Upper lobe of right lung (tissue), 1 donor: Measurements from ENCODE around the gene TAS2R30. TPM values are rescaled to one million over a fixed set of nuclear protein-coding genes. Genes with fewer than 3 reads are reported as not detected.

Experiments used
- ATAC-seq: fragments of 200-7000 bp; cut with Tn5 transposase; one replicate; pipeline ENCODE4 v1.9.1; 2020; ENCODE audit warnings: mild to moderate bottlenecking, moderate library complexity
- DNase-seq: peaks from one replicate; pipeline ENCODE4 v3.0.0-alpha.2; 2020
- H3K27ac ChIP-seq: fragments of 200-600 bp; one replicate; pipeline ENCODE4 v1.8.0; 2022
- H3K27me3 ChIP-seq: fragments of 200-600 bp; one replicate; pipeline ENCODE4 v1.8.0; 2022; ENCODE audit warnings: mild to moderate bottlenecking
- H3K36me3 ChIP-seq: fragments of 200-600 bp; one replicate; pipeline ENCODE4 v1.8.0; 2022
- H3K4me1 ChIP-seq: fragments of 200-600 bp; one replicate; pipeline ENCODE4 v1.8.0; 2022
- H3K4me3 ChIP-seq: fragments of 200-600 bp; one replicate; pipeline ENCODE4 v1.8.0; 2022; ENCODE audit warnings: mild to moderate bottlenecking
- H3K9me3 ChIP-seq: fragments of 200-600 bp; one replicate; pipeline ENCODE4 v1.8.0; 2022
- CTCF ChIP-seq: fragments of 200-600 bp; IDR thresholded peaks from one replicate; pipeline ENCODE4 v1.8.0; 2022; ENCODE audit warnings: antibody characterized with exemption
- intact Hi-C: fragments of 100-400 bp; cut with DNase I; formaldehyde crosslinking; loops from one replicate; pipeline ENCODE4 v1.11.0; 2022
- total RNA-seq: library from RNA; stranded (reverse); fragmentation: NEBNext Ultra II Directional; extraction: Animal tissue kit (Norgen Biotek cat#: 25700); gene quantifications from one replicate; pipeline ENCODE4 v1.2.1, GENCODE V29; 2021
- donor health status: DM: no; HTN: yes; CAD: no; lungs with severe emphysema.

The TAS2R30 gene
- total RNA-seq, 1 donor from 2014 or later = 2.9 TPM

- Histone ChIP-seq H3K27ac (peak within 1 kb of the TSS; percentile 96), H3K4me3 (peak within 1 kb of the TSS; percentile 89), H3K36me3 (no peaks in the 10 kb centered on the region), H3K4me1 (peaks cover 7% of the 10 kb centered on the region), H3K9me3 (no peaks in the 10 kb centered on the region), H3K27me3 (no peaks in the 10 kb centered on the region)
- intact Hi-C loops = no loop called here
- DNase-seq = peak; percentile 96
- ATAC-seq = peak; percentile 99
- TF ChIP-seq CTCF = no peak
Measured at GRCh38 chr12:11171145-11171968, 36.9 kb upstream of the TAS2R30 start, which contains the start of gene SMIM10L1. TSS of gene SMIM10L1 (plus strand) at chr12:11171194. CDS start at chr12:11171357, 163 bp downstream.

- Histone ChIP-seq H3K9me3 (no peaks in the 10 kb centered on the region), H3K27ac (peak overlapping the region; percentile 96), H3K4me1 (peaks cover 7% of the 10 kb centered on the region), H3K36me3 (peaks cover 2% of the 10 kb centered on the region), H3K4me3 (peak overlapping the region; percentile 89), H3K27me3 (no peaks in the 10 kb centered on the region)
- intact Hi-C loops = no loop called here
- no peak for TF ChIP-seq CTCF
- ATAC-seq (no peak), DNase-seq (no peak)
Measured at GRCh38 chr12:11170810-11171144, 36.3 kb upstream of the TAS2R30 start.

GRCh38 chr12:11166300-11166699, 31.9 kb upstream of the TAS2R30 start:
- no peak for TF ChIP-seq CTCF
- H3K4me3 ChIP-seq = no peak overlapping the region
- DNase-seq = no peak

GRCh38 chr12:11164384-11164783, 29.9 kb upstream of the TAS2R30 start:
- no peak for TF ChIP-seq CTCF
- H3K4me1 ChIP-seq = no peaks in the 10 kb centered on the region

More at GRCh38 chr12:11166300-11166699, 31.9 kb upstream of the TAS2R30 start:
- intact Hi-C loops = no loop called here
- no peaks in the 10 kb centered on the region for H3K9me3 ChIP-seq
- H3K27me3 ChIP-seq = no peaks in the 10 kb centered on the region
- H3K4me1 ChIP-seq = peaks cover 7% of the 10 kb centered on the region
- peaks cover 6% of the 10 kb centered on the region for H3K36me3 ChIP-seq
- no peak for ATAC-seq
- no peak overlapping the region for H3K27ac ChIP-seq

GRCh38 chr12:11162502-11162901, 28.1 kb upstream of the TAS2R30 start:
- Histone ChIP-seq H3K36me3 (peaks cover 6% of the 10 kb centered on the region), H3K27me3 (no peaks in the 10 kb centered on the region), H3K27ac (no peak overlapping the region), H3K4me3 (no peak overlapping the region), H3K9me3 (no peaks in the 10 kb centered on the region), H3K4me1 (no peaks in the 10 kb centered on the region)
- ATAC-seq (no peak), DNase-seq (no peak)
- intact Hi-C loops = no loop called here
- no peak for TF ChIP-seq CTCF

More at GRCh38 chr12:11164384-11164783, 29.9 kb upstream of the TAS2R30 start:
- DNase-seq = no peak
- Histone ChIP-seq H3K27me3 (no peaks in the 10 kb centered on the region), H3K9me3 (no peaks in the 10 kb centered on the region), H3K27ac (no peak overlapping the region), H3K4me3 (no peak overlapping the region), H3K36me3 (peaks cover 6% of the 10 kb centered on the region)
- intact Hi-C loops = no loop called here
- no peak for ATAC-seq
